ENCODE measurements around the gene ANKRD60.
A peak's percentile ranks its signal among the peaks of the same experiment; 100 is the strongest.

ANKRD60 gene

DNA sequence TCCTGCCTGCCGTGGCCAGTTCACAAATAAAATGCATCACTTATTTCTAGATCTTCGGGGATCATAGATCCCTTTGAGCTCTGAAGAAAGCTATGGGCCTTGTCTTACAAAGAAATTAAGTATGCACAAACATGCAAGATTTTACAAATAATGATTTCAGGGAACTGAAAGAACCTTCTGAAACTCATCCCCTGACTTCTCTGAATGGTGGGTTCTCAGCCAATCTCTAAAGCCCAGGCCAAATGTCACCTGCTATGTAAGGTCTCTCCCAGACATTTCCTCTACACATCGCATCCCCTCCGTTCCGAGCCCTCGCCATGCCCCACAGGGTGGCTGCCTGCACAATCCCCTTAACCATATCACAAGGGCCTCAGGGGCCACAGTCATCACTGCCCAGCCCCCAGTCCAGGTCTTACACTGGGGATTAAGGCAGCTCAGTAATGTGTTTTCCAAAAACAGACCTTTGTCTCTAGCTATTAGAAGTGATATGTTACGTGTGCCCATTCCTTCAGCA lies 16.1 kb upstream of the ANKRD60 start:
- DNase-seq = no peak

DNA sequence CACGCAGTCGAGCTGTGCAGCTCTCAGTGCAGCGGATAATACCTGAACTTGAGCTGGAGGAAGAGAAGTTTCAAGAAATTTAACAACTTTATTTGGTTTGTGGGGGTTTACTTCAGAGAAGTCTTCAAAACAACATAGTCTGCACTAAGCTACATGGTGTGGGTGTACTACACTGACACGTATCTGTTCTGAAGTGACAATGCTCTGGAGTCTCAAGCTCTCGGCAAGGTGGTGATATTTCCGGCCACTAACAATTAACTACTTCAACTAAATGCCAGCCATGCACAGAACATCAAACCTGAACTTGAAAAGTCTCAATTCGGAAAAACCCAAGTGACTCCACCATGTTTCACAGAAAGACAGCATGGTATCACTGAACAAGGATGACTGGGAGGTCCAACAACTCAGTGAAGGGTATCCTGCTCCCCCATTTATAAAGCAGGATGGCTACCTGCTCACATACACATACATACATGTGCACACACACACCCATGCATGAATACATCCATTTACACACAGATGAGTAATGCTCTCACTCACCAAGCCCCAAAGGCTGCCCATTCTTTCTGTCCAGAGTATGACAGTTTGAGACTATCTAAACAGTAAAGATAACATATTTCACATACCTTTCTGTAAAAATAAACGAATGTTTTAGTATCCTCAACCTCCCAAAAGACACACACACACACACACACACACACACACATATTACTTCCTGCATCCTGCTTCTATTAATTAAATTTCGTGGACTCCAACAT lies 15.4 kb upstream of the ANKRD60 start:
- DNase-seq = no peak

DNA sequence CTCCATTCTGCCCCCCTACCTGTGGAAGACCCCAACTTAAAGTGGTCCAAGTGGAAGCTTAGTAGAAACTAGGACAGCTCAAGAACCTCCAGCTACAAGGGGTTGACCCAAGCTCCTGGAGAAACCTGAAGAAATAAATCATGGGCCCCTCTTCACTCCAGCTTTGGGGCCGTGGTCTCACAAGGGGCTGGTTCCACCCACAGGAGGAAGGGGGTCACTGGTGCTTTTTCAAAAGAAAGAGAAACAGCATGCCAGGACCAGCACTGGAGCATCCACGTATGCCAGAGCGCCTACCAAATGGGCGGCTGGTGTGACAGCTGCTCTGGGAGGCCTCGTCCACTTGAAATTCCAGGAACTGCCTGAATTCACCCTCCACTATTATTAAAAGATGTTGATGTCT lies 14.4 kb upstream of the ANKRD60 start:
- no peak for DNase-seq

DNA sequence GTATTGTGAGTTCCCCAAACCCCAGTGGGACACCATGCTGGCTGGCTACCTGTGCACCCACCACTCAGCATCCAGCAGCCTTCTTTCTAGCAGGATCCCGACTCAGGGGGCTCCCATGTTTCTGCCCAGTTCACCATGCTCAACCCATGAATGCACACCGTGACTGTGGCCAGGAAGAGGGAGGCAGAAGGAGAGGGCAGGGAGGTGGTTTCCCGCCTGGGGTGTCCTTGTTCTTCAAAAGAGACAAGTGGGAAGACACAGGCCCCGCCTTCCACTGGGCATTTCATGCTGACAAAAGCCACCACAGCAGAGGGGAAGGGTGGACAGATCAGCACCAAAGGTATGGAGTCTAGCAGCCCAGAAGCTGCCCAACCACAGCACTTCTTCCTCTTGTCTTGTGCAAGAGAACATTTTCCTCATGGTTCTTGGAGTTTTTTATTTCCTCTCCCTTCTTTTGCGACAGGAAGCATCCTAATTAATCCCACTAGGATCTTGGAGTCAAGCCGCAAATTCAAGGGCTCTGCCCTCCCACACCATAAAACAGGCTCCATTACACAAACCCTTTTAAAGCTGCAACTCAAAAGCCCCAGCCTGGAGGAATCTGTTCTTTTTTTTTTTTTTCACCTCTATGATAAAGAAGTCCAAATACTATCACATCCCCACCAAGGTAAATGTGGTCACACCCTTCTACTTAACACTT lies 13.5 kb upstream of the ANKRD60 start:
- DNase-seq = no peak

DNA sequence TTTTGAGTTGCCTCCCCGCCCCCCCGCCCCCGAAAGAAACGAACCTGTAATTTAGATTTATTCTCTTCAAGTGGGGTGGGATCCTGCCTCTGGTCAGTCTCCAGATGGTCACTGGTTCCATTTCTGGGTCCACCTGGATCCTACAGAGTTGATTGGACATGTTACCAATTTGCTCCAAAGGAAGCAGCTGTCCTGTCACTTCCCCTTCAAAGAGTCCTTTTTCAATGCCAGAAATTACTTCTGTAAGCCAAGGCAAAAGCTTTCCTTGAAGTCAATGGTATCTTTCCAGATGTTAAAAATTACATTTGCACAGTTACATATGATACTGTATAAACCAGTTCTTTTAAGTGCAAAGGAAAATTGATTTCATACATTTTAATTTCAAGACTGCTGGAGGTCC lies 12.0 kb upstream of the ANKRD60 start:
- DNase-seq = no peak

DNA sequence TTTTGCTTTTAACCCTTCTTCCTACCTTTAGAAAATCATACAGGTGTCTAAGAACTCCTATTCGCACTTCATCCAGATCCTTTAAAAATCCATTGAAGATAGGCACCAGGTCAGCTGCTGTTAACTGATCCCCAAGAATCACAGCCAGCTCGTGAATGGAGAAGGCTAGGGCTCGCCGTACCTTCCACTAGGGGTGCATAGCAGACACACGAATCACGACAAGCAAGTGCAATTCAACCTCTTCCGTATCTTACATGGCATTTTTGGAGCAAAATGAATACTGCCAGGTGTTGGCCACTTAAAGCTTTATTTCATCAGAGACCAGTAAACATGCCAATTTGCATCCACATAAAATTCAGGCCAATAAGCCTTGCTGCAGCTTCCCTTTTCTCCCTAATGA lies 10.8 kb upstream of the ANKRD60 start:
- no peak for DNase-seq

DNA sequence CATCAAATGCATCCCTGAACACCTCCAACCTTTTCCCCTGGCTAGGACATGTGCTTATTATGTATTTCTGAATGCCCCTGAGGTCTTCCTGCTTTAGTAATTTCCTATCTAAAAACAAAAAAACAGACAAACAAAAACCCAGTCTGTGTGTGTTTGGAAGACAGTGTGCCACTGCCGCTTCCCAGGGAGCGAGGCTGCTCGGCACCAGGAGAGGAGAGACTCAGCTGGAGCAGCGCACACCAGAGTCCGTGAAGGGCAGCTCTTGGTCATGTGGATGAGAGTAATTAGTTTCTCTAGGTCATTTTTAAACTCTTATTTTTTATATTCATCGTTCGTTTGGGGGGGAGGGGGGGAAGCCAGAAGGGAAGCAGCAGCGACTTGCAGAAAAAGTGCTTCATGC lies 10.0 kb upstream of the ANKRD60 start:
- DNase-seq = no peak

DNA sequence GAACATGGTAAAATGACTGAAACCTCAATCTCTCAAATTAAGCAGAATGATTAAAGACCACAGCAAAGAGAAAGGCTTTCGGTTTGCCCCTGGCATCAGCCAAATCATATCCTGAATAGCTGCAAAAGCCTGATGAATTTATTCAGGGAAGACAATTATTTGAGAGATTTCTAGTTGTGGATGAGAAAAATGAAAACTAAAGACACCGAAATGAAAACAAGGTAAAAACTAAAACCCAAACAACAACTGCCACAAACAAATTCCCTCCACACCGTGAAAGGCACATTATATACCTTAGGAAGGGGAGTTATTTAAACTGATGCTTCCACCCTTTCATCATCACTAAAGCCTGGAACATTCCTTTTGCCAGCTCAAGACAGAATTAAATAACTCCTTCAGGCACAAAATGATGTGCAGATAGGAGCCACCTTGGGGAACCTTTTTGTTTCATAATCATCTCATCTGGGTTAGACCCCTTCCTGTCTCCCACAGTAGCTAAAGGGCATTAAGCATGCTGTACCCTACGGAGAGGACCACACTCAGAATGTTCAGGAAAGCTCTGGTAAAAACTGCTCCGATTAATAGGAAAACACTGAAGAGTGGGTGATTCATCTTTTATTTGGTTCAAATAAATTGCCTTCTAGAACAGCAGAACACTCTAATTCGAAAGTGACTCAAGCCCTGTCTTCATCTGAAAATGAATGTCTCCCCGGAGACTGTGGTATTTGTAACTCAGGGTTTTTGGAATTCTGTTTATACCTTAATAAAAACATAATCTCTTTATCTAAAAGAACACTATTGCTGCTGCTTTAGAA lies 9.1 kb upstream of the ANKRD60 start:
- no peak for DNase-seq

DNA sequence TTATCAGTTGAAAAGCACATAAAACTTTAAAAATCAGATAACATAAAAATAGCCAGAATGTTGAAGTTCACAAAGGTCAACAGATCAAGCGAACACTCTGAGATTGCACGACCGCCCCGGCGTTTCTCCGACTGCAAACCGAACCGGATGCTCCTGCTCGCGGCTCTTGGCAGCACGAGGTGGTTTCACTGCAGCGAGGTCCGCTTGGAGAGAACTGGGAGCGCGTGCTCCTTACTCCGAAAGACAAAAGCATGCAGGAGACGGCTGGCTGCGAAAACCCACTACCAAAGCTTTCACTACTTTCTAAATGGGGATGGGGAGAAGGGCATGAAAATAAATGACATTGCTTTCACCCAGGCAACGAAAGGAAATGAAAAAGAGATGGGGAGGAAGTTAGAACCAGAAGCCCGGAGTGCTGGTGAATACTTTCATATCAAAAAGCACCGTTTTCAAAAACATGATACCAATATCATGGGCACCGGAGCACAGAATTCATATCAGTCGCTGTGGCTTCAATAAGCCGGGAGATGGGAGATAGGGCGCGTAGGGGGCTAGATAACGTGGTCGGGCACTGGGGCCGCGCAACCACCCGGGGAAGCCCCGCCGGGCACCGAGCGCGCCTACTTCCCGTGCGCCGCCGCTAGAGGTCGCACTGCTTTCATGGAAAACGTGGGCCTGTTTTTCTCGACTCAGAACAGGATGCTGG lies 8.3 kb upstream of the ANKRD60 start:
- peak; percentile 82 for DNase-seq

DNA sequence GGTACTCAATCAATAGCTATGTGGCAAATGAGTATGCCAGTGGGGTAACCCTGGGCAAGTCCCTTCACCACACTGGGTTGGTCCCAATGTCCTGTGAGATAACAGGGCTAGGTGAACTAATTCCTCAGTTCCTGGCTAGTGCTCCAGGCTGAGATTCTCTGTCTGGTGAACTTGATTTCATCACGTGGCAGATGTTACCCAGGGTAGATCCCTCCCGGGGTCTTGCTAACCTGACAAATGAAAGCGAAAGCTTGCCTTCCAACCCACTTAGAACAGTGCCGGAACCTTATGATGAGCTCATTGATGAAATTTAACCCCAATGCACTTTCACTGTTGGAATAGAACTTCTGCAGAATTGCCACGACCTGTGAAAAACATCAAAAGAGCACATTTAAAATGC lies 6.6 kb upstream of the ANKRD60 start:
- DNase-seq = no peak

DNA sequence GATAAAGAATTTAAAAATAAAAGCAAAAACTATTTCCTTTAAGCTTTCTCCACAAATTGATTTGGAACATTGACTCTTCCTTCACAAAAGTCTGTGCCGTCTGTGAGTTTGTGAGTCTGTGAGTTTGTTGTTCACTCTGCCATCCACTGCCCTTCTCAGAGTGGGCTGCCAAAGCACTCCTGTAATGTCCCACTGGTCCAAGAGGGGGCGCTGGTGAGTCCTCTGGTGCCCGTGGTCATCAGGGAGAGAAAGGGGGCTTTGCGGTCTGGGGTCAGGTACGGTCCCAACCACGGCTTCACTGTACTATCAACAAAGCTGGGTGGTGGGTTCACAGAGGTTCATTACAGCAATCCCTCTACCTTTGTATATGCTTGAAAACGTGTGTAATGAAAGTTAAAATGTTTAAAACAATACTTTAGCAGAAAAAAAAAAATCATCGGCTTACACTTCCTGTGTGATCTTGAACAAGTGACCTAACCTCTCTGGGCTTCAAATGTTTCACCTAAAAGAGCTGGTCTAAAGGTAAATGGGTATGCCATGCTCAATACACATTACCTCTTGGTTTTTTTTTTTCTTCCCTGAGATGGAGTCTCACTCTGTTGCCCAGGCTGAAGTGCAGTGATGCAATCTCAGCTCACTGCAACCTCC lies 5.6 kb upstream of the ANKRD60 start:
- peak; percentile 58 for DNase-seq

DNA sequence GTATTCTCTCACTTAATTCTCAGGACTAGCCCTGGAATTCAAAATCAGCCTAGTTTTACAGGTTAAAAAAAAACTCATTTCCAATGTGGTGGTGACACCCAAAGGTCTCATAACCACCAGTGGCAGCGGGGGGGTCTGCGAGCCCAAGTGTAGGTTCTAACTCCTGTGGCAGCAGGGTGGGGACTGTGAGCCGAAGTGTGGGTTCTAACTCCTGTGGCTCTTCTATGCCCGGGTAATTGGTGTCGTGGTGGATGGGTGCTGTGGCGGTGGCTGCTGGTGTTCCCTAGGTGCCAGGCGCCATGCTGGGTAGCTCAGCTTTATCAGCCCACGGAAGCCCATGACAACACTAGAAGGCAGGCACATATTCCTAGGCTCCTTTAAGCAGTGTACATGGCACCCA lies 4.9 kb upstream of the ANKRD60 start:
- DNase-seq = no peak

DNA sequence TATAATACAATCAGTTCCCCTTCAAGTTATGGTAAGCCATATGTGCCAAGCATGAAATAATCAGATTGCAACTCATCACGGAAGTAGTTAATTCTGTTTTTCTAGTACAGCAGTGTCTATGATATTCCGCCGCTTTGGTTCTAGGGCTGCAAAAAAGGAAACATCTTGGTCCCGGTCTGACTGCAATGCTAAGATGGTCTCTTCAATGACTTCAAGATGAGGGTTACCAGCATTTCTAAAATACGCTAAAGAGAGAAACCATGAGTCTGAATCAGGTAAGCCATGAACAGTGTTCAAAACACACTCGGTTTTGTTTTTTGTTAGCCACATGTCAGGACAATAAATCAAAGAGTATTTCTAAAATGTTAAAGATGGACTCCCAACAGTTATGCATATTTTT lies 3.2 kb upstream of the ANKRD60 start:
- DNase-seq = no peak

DNA sequence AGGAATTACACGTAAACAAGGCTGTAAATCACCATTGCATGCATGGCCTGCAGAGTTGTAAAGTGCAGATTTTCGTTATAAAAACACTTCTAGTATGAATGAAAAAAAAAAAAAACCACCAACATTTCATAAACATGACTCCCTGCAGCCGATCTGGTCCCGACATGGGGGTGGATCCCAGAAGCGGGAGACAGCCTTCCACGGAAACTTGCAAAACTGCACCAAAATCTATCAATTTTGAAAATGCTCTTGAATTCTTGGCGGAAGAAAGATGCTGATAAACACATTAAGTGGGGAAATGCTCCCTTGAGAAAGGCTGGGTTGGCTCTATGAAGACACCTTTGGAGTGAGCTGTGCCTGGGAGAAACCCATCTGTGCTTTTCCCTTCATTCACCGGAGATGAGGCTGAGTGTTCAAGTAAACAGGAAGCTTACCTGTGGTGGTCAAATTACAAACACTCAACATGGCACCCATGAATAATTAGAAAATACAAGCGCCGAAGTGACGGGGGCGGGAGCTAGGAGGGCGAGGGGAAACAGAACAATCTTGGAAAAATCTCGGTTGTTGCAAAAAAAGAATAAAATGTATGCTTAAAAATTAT lies 845 bp upstream of the ANKRD60 start:
- DNase-seq = no peak

DNA sequence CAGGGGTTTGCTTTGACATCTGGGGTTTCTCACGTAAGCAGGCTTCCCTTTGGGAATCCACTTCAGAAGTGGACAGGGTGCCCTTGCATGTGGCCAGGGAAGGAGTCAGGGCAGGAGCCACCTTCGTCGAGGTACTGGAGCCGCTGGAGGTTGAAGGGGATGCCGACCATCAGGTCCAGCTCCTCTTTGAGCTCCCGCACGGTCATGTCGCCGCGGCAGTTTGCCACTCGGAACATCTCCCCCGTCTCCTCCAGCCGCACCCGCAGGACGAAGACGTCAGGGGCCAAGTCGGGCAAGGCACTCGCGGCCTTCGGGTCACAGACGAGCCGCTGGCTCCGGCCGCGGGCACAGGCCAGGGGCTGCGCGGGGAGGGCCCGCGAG lies 360 bp downstream of the ANKRD60 start:
- peak; percentile 12 for DNase-seq

DNA sequence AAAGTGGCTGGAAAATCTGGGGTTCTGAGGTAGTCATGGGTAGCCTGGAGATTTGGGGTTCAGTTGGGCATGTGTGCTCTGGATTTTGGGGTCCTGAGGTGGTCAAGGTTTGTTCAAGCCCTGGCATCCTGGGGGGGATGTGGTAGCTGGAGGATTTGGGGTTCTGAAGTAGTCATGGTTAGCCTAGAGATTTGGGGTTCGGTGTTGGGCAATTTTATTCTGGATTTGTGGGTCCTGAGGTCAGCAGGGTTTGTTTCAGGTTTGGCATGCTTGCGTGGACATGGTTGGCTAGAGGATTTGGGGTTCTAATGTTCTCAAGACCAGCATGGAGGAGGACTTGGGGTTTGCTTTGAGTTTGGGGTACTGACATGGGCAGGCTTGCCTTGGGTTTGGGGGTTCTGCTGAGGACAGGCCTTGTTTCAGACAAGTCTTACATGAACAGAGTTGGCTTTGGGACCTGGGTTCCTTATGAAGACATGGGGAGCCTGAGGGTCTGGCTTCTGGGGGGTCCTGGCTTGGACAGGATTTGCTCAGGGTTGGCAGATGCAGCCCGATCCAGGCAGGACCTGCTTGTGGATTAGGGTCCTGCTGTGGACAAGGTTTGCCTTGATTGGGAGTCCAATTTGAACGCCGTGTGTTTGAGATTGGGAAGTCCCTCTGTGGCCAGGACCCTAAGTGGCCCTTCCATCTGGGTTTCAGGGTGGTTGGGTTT lies 906 bp downstream of the ANKRD60 start:
- DNase-seq = no peak

DNA sequence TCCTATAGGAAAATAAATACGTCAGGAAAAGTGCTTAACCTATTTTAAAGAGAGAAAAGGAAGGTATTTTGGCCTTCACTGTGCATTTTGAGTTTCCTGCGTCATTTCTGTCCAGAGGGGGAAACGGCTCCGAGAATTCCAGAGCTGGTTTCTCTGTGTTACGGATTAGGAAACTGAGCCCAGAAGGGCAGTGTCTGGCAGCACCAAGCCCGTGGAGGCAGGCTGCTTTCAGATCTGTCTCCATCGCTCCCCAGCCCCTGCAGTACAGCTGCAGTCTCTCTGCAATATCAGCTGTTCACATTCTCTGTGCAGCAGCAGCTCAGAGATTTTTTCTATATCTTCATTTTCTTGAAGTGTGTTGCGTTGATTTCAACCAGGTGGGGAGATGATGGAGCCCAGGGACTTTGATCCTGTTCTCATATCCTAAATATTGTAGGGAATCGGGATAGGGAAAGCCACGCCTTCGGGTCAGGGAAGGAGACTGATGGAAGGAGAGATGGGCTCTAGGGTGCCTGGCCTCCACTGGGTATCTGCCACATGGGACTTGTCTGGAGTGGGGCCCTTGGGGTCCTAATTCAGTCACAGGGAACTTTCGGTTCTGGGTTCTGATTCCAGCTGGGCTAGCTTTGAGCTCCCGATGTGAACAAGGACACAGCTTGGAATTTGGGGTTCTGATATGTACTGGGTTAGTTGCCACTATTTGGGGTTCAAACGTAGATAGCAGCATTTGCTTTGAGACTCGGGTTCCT lies 2.8 kb downstream of the ANKRD60 start:
- DNase-seq = no peak

DNA sequence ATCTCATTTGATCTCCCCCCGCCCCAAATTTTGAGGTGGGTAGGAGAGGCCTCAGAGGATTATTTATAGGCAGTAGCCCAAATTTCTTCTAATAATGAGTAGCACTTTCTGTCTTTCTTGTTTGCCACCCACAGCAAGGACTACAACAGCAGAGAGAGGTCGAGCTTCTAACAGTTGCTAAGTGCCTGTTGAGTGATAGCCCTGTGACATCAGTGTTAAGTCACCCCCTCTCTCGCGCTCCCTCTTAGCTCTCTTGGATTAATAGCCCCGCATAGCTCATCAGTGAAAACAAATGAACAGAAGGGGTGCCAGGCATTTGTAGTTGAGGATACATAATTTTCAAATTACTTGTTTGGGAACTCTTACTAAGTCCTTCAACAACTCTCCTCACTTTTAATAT lies 3.5 kb downstream of the ANKRD60 start:
- DNase-seq = no peak

DNA sequence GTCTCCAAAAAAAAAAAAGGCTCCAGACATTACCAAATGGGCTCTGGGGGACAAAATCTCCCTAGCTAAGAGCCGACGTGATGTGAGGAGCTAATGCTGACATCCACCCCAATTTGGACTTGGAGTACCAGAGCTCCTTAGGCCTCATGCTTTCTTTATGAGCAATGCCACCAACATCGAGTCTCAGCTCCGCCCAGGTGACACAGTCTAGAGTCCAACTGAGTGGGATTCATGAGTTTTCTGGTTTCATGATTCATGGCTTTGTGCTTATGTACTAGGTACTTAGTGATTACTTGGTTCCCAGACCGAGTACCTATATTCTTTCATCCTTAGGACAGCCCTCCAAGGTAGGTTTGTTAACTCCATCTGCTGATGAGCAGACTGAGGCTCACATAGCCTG lies 4.4 kb downstream of the ANKRD60 start:
- no peak for DNase-seq

DNA sequence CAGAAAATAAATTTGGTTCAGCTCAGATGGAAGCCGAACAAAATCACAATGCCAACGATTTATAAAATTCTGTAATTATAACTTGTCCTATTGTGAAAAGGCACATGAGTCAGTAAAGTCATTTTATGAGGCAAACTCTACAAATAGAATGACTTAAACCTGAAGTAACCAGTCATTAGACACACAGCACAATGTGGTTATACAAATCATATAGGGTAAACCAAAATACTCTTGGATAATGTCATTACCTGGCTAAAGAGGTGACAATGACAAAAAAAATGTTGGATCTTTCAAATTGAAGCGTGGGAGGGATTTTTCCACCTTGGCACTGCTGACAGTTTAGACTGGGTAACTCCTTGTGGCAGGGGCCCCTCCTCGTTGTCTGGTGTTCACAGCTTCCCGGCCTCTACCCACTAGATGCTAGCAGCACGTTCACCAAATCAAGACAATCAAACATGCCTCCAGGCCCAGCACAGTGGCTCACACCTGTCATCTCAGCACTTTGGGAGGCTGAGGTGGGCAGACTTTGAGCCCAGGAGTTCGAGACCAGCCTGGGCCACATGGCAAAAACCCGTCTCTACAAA lies 5.0 kb downstream of the ANKRD60 start:
- DNase-seq = no peak
